ENCODE results near the gene C19orf18. TPM values are rescaled to one million over a fixed set of nuclear protein-coding genes. Genes with fewer than 3 reads are reported as not detected.
"Not testable (repeated sequence)": the region's sequence is repeated elsewhere in the genome, so short reads cannot be mapped to it uniquely, and the experiment has no call there.

Gene C19orf18
- total and polyA plus RNA-seq, 4 donors = 0.14 to 0.58 (median 0.23) TPM; not detected in 1

- H3K9me3 ChIP-seq (ENCODE audit: control insufficient read depth in 4 of 4, low read length in 3 of 4) = peaks cover 0 to 13% (median 4%) of the 10 kb centered on the region in 4 donors
Observed at GRCh38 chr19:57916168-57916995, 58.0 kb downstream of the C19orf18 start, which contains the start of gene ZNF417. Gene ZNF417, minus strand, starts transcription at chr19:57916592. Its CDS starts 181 bp downstream, at chr19:57916411.

GRCh38 chr19:57914531-57914930 is 59.8 kb downstream of the C19orf18 start:
- Histone ChIP-seq H3K27ac (ENCODE audit: low read depth in 1 of 2, low read length in 2 of 2) (no peak overlapping the region), H3K4me1 (ENCODE audit: control insufficient read depth in 4 of 4, insufficient read depth in 4 of 4, low read length in 3 of 4) (peaks cover 0 to 17% (median 13%) of the 10 kb centered on the region in 4 donors), H3K36me3 (ENCODE audit: control insufficient read depth in 4 of 4, insufficient read depth in 3 of 4, low read depth in 1 of 4, low read length in 3 of 4) (peaks cover 0 to 29% (median 21%) of the 10 kb centered on the region in 4 donors), H3K9me3 (ENCODE audit: control insufficient read depth in 4 of 4, low read length in 3 of 4) (peaks cover 0 to 18% (median 5%) of the 10 kb centered on the region in 4 donors), H3K27me3 (ENCODE audit: control insufficient read depth in 4 of 4, insufficient read depth in 4 of 4, low read length in 3 of 4) (no peaks in the 10 kb centered on the region), H3K4me3 (ENCODE audit: low read depth in 1 of 3, low read length in 3 of 3) (peak overlapping the region in 1 of 3 donors; percentile 97), H3K9ac (ENCODE audit: low read depth in 1 of 2, low read length in 2 of 2) (no peak overlapping the region)
- TF ChIP-seq RXRA (IDR thresholded peaks at IDR 0.05) (peak in 1 of 2 donors; percentile 51), HNF4A (conservative IDR thresholded peaks at IDR 0.05) (peak in 1 of 2 donors; percentile 71), NR2F2 (IDR thresholded peaks at IDR 0.05) (no peak), JUND (IDR thresholded peaks at IDR 0.05) (peak in 1 of 2 donors; percentile 29), HNF4G (IDR thresholded peaks at IDR 0.05) (no peak), FOXA2 (IDR thresholded peaks at IDR 0.05) (peak; percentile 12), GABPA (IDR thresholded peaks at IDR 0.05 in 1 of 2, conservative IDR thresholded peaks at IDR 0.05 in 1 of 2) (peak in 1 of 2 donors; percentile 47)
- no peak for DNase-seq (ENCODE audit: low spot score)
- 34% methylated on average over 3 of the region's 3 CpGs for WGBS

More at GRCh38 chr19:57916168-57916995, 58.0 kb downstream of the C19orf18 start, which contains the start of gene ZNF417:
- TF ChIP-seq GABPA (IDR thresholded peaks at IDR 0.05 in 1 of 2, conservative IDR thresholded peaks at IDR 0.05 in 1 of 2) (peak; percentile 53 to 92), EGR1 (IDR thresholded peaks at IDR 0.05; ENCODE audit: low read depth in 2 of 2) (peak; percentile 68 to 78), RAD21 (IDR thresholded peaks at IDR 0.05) (peak; percentile 50 to 66), NR2F2 (IDR thresholded peaks at IDR 0.05) (peak; percentile 67), MAX (IDR thresholded peaks at IDR 0.05) (peak; percentile 92), RXRA (IDR thresholded peaks at IDR 0.05) (peak; percentile 26 to 34), HNF4A (conservative IDR thresholded peaks at IDR 0.05) (peak in 1 of 2 donors; percentile 41), ZBTB33 (IDR thresholded peaks at IDR 0.05) (peak; percentile 42), SP1 (IDR thresholded peaks at IDR 0.05) (peak; percentile 28), YY1 (IDR thresholded peaks at IDR 0.05) (peak; percentile 96)
- 1% methylated on average over 51 of the region's 51 CpGs for WGBS
- Histone ChIP-seq H3K36me3 (ENCODE audit: control insufficient read depth in 4 of 4, insufficient read depth in 3 of 4, low read depth in 1 of 4, low read length in 3 of 4) (peaks cover 1 to 23% (median 12%) of the 10 kb centered on the region in 4 donors), H3K4me3 (ENCODE audit: low read depth in 1 of 3, low read length in 3 of 3) (peak within 1 kb of the TSS; percentile 68 to 97 (median 72)), H3K27ac (ENCODE audit: low read depth in 1 of 2, low read length in 2 of 2) (peak within 1 kb of the TSS; percentile 59 to 62), H3K9ac (ENCODE audit: low read depth in 1 of 2, low read length in 2 of 2) (peak within 1 kb of the TSS; percentile 70 to 85), H3K4me1 (ENCODE audit: control insufficient read depth in 4 of 4, insufficient read depth in 4 of 4, low read length in 3 of 4) (peaks cover 0 to 17% (median 13%) of the 10 kb centered on the region in 4 donors)
- peak; percentile 83 for DNase-seq (ENCODE audit: low spot score)
- H3K27me3 ChIP-seq (ENCODE audit: control insufficient read depth in 4 of 4, insufficient read depth in 4 of 4, low read length in 3 of 4) = not testable (repeated sequence)

Other genes starting within 250 kb of the C19orf18 start
- 1 to 10 TPM; 2.4 to 9.3 TPM for gene ZNF671, start 246.9 kb downstream of the C19orf18 start, total RNA-seq
- gene ZNF671, start 246.9 kb downstream of the C19orf18 start, polyA plus RNA-seq = 1 to 10 TPM in 1 of 2 donors, under 1 TPM in 1; 0.78 to 1.6 TPM
- 10 to 100 TPM in 1 of 2 donors, 1 to 10 TPM in 1; 8.7 to 20.3 TPM for gene ZNF776, start 227.7 kb downstream of the C19orf18 start, total RNA-seq
- 1 to 10 TPM; 2.0 to 4.1 TPM for gene ZNF776, start 227.7 kb downstream of the C19orf18 start, polyA plus RNA-seq
- 10 to 100 TPM; 10.4 to 11.8 TPM for gene ZNF586, start 204.9 kb downstream of the C19orf18 start, total RNA-seq
- gene ZNF586, start 204.9 kb downstream of the C19orf18 start, polyA plus RNA-seq = 1 to 10 TPM; 2.3 to 3.1 TPM
- gene ZNF552, start 159.6 kb downstream of the C19orf18 start, total RNA-seq = 10 to 100 TPM in 1 of 2 donors, 1 to 10 TPM in 1; 5.4 to 16.1 TPM
- 1 to 10 TPM; 3.1 to 5.5 TPM for gene ZNF552, start 159.6 kb downstream of the C19orf18 start, polyA plus RNA-seq
- 10 to 100 TPM; 10.2 to 30.2 TPM for gene ZNF587B, start 144.2 kb downstream of the C19orf18 start, total RNA-seq
- 1 to 10 TPM; 3.0 to 3.6 TPM for gene ZNF587B, start 144.2 kb downstream of the C19orf18 start, polyA plus RNA-seq
- gene ZNF587, start 124.7 kb downstream of the C19orf18 start, total RNA-seq = 10 to 100 TPM; 15.6 to 27.8 TPM
- gene ZNF587, start 124.7 kb downstream of the C19orf18 start, polyA plus RNA-seq = 1 to 10 TPM; 2.7 to 2.8 TPM
- gene ZNF814, start 85.5 kb downstream of the C19orf18 start, total RNA-seq = 10 to 100 TPM in 1 of 2 donors, 1 to 10 TPM in 1; 9.1 to 13.8 TPM
- gene ZNF814, start 85.5 kb downstream of the C19orf18 start, polyA plus RNA-seq = 1 to 10 TPM; 6.9 to 7.3 TPM
- 10 to 100 TPM; 12.9 to 16.3 TPM for gene ZNF417, start 57.9 kb downstream of the C19orf18 start, total RNA-seq
- gene ZNF417, start 57.9 kb downstream of the C19orf18 start, polyA plus RNA-seq = 1 to 10 TPM; 1.2 to 1.7 TPM
- 1 to 10 TPM; 2.6 to 3.1 TPM for gene ZNF418, start 39.1 kb downstream of the C19orf18 start, total RNA-seq
- gene ZNF418, start 39.1 kb downstream of the C19orf18 start, polyA plus RNA-seq = 1 to 10 TPM in 1 of 2 donors, under 1 TPM in 1; 0.51 to 1.4 TPM
- gene ZNF256, start 26.8 kb downstream of the C19orf18 start, total RNA-seq = 1 to 10 TPM; 1.6 to 4.4 TPM
- gene ZNF256, start 26.8 kb downstream of the C19orf18 start, polyA plus RNA-seq = under 1 TPM; 0.53 to 0.67 TPM
- gene ZNF606, start 28.3 kb upstream of the C19orf18 start, total RNA-seq = 10 to 100 TPM in 1 of 2 donors, 1 to 10 TPM in 1; 8.7 to 12.8 TPM
- 1 to 10 TPM; 3.2 to 4.5 TPM for gene ZNF606, start 28.3 kb upstream of the C19orf18 start, polyA plus RNA-seq
- gene ZSCAN1, start 59.5 kb upstream of the C19orf18 start, total RNA-seq = not detected
- gene ZSCAN1, start 59.5 kb upstream of the C19orf18 start, polyA plus RNA-seq = under 1 TPM in 1 of 2 donors, not detected in 1; 0.13 TPM
- gene ZNF135, start 84.7 kb upstream of the C19orf18 start, total RNA-seq = 1 to 10 TPM in 1 of 2 donors, under 1 TPM in 1; 0.42 to 1.5 TPM
- under 1 TPM; 0.31 to 0.42 TPM for gene ZNF135, start 84.7 kb upstream of the C19orf18 start, polyA plus RNA-seq
- 10 to 100 TPM; 13.1 to 21.7 TPM for gene ZSCAN18, start 123.7 kb upstream of the C19orf18 start, total RNA-seq
- 10 to 100 TPM in 1 of 2 donors, 1 to 10 TPM in 1; 2.1 to 10.3 TPM for gene ZSCAN18, start 123.7 kb upstream of the C19orf18 start, polyA plus RNA-seq
- 1 to 10 TPM; 5.4 to 6.8 TPM for gene ZNF329, start 176.3 kb upstream of the C19orf18 start, total RNA-seq
- gene ZNF329, start 176.3 kb upstream of the C19orf18 start, polyA plus RNA-seq = 1 to 10 TPM; 1.2 to 2.2 TPM
- 10 to 100 TPM; 12.8 to 18.2 TPM for gene ZNF274, start 208.5 kb upstream of the C19orf18 start, total RNA-seq
- gene ZNF274, start 208.5 kb upstream of the C19orf18 start, polyA plus RNA-seq = 10 to 100 TPM in 1 of 2 donors, 1 to 10 TPM in 1; 5.7 to 10.9 TPM

Measured in liver (tissue), 9 donors.